HG03442 (cell line): Measurements from ENCODE around the gene DSCAML1.

Experiments
- ATAC-seq: cut with Tn5 transposase; IDR thresholded peaks from one replicate; pipeline ENCODE4 v1.9.1; 2021; ENCODE audit warnings: mild to moderate bottlenecking, moderate library complexity; ENCODE audit not compliant: unreplicated experiment

Gene DSCAML1

GRCh38 chr11:117642835-117643234, 154.2 kb downstream of the DSCAML1 start:
- ATAC-seq, result no peak

- ATAC-seq, result no peak
These were observed 154.6 kb downstream of the DSCAML1 start for GRCh38 chr11:117642396-117642795.

GRCh38 chr11:117641008-117641915, 155.8 kb downstream of the DSCAML1 start:
- no peak for ATAC-seq

GRCh38 chr11:117640041-117640440, 157.0 kb downstream of the DSCAML1 start:
- ATAC-seq, result no peak

GRCh38 chr11:117639601-117640000, 157.4 kb downstream of the DSCAML1 start:
- no peak for ATAC-seq

GRCh38 chr11:117638911-117639543, 158.0 kb downstream of the DSCAML1 start:
- no peak for ATAC-seq

- ATAC-seq, result no peak
These were observed 162.0 kb downstream of the DSCAML1 start for GRCh38 chr11:117634756-117635603.

- no peak for ATAC-seq
These were observed 162.8 kb downstream of the DSCAML1 start for GRCh38 chr11:117633976-117634755.

- ATAC-seq, result no peak
These were observed 163.7 kb downstream of the DSCAML1 start for GRCh38 chr11:117633186-117633754.

- no peak for ATAC-seq
These were observed 164.7 kb downstream of the DSCAML1 start for GRCh38 chr11:117632306-117632705.

GRCh38 chr11:117631336-117632140, 165.5 kb downstream of the DSCAML1 start:
- no peak for ATAC-seq

GRCh38 chr11:117629891-117630538, 167.0 kb downstream of the DSCAML1 start:
- no peak for ATAC-seq

- ATAC-seq, result no peak
These were observed 167.9 kb downstream of the DSCAML1 start for GRCh38 chr11:117629146-117629545.

- no peak for ATAC-seq
These were observed 169.8 kb downstream of the DSCAML1 start for GRCh38 chr11:117627259-117627658.

- ATAC-seq, result no peak
These were observed 170.4 kb downstream of the DSCAML1 start for GRCh38 chr11:117626576-117626975.

GRCh38 chr11:117625237-117625636, 171.8 kb downstream of the DSCAML1 start:
- no peak for ATAC-seq

GRCh38 chr11:117623831-117624271, 173.2 kb downstream of the DSCAML1 start:
- no peak for ATAC-seq

- ATAC-seq, result no peak
These were observed 175.8 kb downstream of the DSCAML1 start for GRCh38 chr11:117621226-117621625.

GRCh38 chr11:117620659-117621058, 176.4 kb downstream of the DSCAML1 start:
- no peak for ATAC-seq
